ENCODE data around the gene SH3RF3. TPM values are rescaled to one million over a fixed set of nuclear protein-coding genes. Genes with fewer than 3 reads are reported as not detected.

The SH3RF3 gene
- total RNA-seq, 1 experiment from 2014 or later: not detected

DNA sequence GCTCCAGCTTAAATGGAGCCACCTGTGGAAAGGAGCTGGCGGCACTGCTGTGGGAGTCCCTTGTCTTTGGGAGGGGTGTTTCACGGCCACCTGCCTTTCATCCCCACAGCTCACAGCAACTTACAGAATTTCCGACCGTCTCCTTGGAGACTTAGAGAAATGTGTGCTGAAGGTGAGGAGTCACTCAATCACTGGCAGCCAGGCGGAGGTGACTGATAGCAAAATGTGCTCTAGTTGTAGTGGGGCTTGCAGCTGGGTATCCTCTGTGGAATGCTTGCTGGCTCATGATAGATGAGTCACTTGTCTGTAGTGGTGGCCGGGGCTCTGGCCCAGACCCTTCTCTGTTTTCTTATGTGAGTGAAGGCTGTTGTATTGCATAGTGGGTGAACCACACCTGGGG is 110.7 kb downstream of the SH3RF3 start:
- POLR2A ChIA-PET: no interaction called here
- TF ChIP-seq SIN3A (IDR thresholded peaks at IDR 0.05; ENCODE audit: low read depth) (no peak), RAD21 (IDR thresholded peaks at IDR 0.05; ENCODE audit: low read depth) (no peak), EZH2 (IDR thresholded peaks at IDR 0.05) (no peak), YY1 (IDR thresholded peaks at IDR 0.05; ENCODE audit: extremely low read depth, insufficient replicate concordance, low read depth, low read length) (no peak), JUND (IDR thresholded peaks at IDR 0.05) (no peak), CBX3 (IDR thresholded peaks at IDR 0.05; ENCODE audit: low read depth) (no peak), SP1 (IDR thresholded peaks at IDR 0.05; ENCODE audit: low read depth) (no peak), ELF1 (IDR thresholded peaks at IDR 0.05; ENCODE audit: borderline replicate concordance, low read depth) (no peak), POLR2A (IDR thresholded peaks at IDR 0.05; ENCODE audit: borderline replicate concordance, extremely low read depth, insufficient read depth, insufficient read length) (no peak), POLR2AphosphoS5 (IDR thresholded peaks at IDR 0.05; ENCODE audit: low read depth, low read length) (no peak), CTCF (IDR thresholded peaks at IDR 0.05 in 2 of 3, conservative IDR thresholded peaks at IDR 0.05 in 1 of 3; ENCODE audit: borderline replicate concordance in 1 of 3, insufficient read depth in 1 of 3, low read depth in 2 of 3, low read length in 2 of 3) (no peak), TCF7L2 (IDR thresholded peaks at IDR 0.05; ENCODE audit: borderline replicate concordance, extremely low read depth, insufficient read depth, insufficient read length) (no peak), CEBPB (IDR thresholded peaks at IDR 0.05; ENCODE audit: low read depth) (no peak), FOSL1 (IDR thresholded peaks at IDR 0.05; ENCODE audit: low read depth) (no peak), ZNF274 (IDR thresholded peaks at IDR 0.05; ENCODE audit: low read depth, low read length) (no peak), ZBTB33 (IDR thresholded peaks at IDR 0.05; ENCODE audit: extremely low read depth, insufficient replicate concordance, low read length) (no peak)
- TF ChIP-seq, protein P1, sequence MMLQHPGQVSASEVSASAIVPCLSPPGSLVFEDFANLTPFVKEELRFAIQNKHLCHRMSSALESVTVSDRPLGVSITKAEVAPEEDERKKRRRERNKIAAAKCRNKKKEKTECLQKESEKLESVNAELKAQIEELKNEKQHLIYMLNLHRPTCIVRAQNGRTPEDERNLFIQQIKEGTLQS (IDR thresholded peaks at IDR 0.05): no peak
- BruUV-seq (replicated peaks): no TSS peak
- intact Hi-C loops (cut with micrococcal nuclease): no loop called here
- H3K27ac ChIP-seq (ENCODE audit: low read depth, low read length): no peak overlapping the region
- RAD21 ChIA-PET (ENCODE audit: low non-redundant PET in 1 of 2, low total read pairs in 2 of 2, uncharacterized antibody in 2 of 2, unreplicated experiment in 2 of 2): no interaction called here
- H4K20me1 ChIP-seq (ENCODE audit: insufficient read depth): no peaks in the 10 kb centered on the region
- H3K27me3 ChIP-seq (ENCODE audit: insufficient read depth, low read length): no peaks in the 10 kb centered on the region
- no peak overlapping the region for H3K4me2 ChIP-seq (ENCODE audit: low read length)
- no peaks in the 10 kb centered on the region for H3K79me2 ChIP-seq (ENCODE audit: insufficient read depth, low read length)
- no peak overlapping the region for H2AFZ ChIP-seq (ENCODE audit: low read depth, low read length, poor library complexity, severe bottlenecking)
- no peak overlapping the region for H3K4me3 ChIP-seq (replicated peaks in 1 of 2; ENCODE audit: low read depth in 1 of 2, low read length in 2 of 2)
- H3K9me3 ChIP-seq (ENCODE audit: control insufficient read depth in 1 of 2, insufficient read depth in 1 of 2, low read depth in 1 of 2, low read length in 2 of 2): no peaks in the 10 kb centered on the region
- no peaks in the 10 kb centered on the region for H3K9me2 ChIP-seq (ENCODE audit: insufficient read depth)
- H3K4me1 ChIP-seq (ENCODE audit: control insufficient read depth in 1 of 2, insufficient read depth in 2 of 2, low read length in 2 of 2): peaks cover 0 to 8% of the 10 kb centered on the region in 2 experiments; a peak in 1 of 4 replicates
- DNase-seq (ENCODE audit: low read depth, low spot score): no peak
- ATAC-seq: no peak
- CTCF ChIA-PET: no interaction called here
- H3K9ac ChIP-seq (ENCODE audit: low read length): no peak overlapping the region
- H3K36me3 ChIP-seq (ENCODE audit: control insufficient read depth in 1 of 2, insufficient read depth in 2 of 2, low read length in 2 of 2): no peaks in the 10 kb centered on the region

All from HCT116 (cell line).